GM12874 (cell line): ENCODE data around the gene RPA1.
A peak's percentile ranks its signal among the peaks of the same experiment; 100 is the strongest.

ENCODE experiments used
- TF ChIP-seq, protein P1 (sequence below): IDR thresholded peaks from 2 replicates; pipeline ENCODE4 v1.5.1; 2011; ENCODE audit warnings: low read depth, mild to moderate bottlenecking, control low read depth, low read length, moderate library complexity; ENCODE audit not compliant: insufficient read depth

Gene RPA1

DNA sequence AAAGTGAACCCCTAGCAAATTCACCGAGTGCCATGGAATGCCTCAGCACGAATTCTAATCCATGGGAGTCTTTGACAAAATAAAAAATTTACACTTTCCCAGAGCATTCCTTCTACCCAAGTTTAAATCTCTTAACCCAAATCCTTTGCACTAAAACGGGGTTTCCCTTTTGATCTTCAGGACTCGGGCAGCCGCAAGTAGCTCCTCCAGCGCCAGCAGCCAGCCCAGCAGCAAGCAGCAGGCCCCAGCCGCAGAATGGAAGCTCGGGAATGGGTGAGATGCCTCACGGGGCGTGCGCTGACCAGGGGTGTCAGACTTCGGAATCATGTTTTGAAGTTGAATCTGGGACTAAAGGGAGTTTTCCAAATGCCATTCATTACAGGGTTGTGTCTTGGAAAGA is 42.4 kb downstream of the RPA1 start:
- TF ChIP-seq, protein P1, sequence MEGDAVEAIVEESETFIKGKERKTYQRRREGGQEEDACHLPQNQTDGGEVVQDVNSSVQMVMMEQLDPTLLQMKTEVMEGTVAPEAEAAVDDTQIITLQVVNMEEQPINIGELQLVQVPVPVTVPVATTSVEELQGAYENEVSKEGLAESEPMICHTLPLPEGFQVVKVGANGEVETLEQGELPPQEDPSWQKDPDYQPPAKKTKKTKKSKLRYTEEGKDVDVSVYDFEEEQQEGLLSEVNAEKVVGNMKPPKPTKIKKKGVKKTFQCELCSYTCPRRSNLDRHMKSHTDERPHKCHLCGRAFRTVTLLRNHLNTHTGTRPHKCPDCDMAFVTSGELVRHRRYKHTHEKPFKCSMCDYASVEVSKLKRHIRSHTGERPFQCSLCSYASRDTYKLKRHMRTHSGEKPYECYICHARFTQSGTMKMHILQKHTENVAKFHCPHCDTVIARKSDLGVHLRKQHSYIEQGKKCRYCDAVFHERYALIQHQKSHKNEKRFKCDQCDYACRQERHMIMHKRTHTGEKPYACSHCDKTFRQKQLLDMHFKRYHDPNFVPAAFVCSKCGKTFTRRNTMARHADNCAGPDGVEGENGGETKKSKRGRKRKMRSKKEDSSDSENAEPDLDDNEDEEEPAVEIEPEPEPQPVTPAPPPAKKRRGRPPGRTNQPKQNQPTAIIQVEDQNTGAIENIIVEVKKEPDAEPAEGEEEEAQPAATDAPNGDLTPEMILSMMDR: no peak

- TF ChIP-seq, protein P1: no peak
Observed at GRCh38 chr17:1872976-1873375, 43.2 kb downstream of the RPA1 start.

DNA sequence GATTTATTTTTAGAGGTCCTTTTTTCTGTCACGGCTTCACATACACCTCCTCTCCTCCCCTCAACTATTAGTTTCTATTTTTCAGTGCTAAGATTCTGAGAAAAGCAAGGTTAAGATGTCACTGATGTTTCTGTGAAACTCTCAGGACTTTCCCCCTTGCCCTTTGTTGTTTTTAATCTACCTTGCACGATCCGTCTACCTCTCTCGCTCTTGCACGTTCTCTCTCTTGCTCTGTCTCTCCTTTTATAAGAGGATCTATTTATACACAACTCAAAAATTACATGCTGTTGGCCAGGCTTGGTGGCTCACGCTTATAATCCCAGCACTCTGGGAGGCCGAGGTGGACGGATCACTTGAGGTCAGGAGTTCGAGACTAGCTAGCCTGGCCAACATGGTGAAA is 43.6 kb downstream of the RPA1 start:
- TF ChIP-seq, protein P1: no peak

DNA sequence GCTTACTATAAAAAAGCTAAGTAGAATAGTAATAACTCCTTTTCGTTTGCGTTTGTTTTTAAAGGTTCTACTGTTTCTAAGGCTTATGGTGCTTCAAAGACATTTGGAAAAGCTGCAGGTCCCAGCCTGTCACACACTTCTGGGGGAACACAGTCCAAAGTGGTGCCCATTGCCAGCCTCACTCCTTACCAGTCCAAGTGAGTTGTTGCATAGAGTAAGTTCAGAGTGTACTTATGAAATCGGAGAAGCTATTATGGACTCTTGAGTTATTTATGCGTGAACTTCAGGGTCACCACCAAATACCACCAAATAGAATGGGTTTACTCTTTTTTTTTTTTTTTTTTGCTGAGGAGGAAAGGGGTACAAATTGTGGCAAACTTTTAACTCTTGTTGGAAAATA is 45.8 kb downstream of the RPA1 start:
- TF ChIP-seq, protein P1: no peak

GRCh38 chr17:1878419-1879121 is 48.8 kb downstream of the RPA1 start:
- TF ChIP-seq, protein P1: no peak

GRCh38 chr17:1880851-1881630 is 51.2 kb downstream of the RPA1 start:
- TF ChIP-seq, protein P1: no peak

DNA sequence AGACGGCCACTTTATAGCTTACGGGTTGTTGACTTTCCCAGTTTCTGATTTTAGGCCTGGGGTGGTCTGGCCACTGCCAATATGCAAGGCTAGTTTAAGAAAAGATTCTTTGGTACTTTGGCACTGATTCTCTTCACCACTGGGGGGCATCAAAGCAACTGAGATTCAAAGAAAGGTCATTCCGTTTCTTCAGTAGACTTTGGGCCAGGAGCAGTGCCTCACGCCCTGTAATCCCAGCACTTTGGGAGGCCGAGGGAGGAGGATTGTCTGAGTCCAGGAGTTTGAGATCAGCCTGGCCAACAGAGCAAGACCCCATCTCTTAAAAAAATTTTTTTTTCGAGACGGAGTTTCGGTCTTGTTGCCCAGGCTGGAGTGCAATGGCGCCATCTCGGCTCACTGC is 53.0 kb downstream of the RPA1 start:
- TF ChIP-seq, protein P1: peak; percentile 51
